Measurements from ENCODE around the gene CPED1.

CPED1 gene

GRCh38 chr7:121271098-121271497 is 282.6 kb downstream of the CPED1 start:
- DNase-seq (ENCODE audit: extremely low read depth, low read depth): no peak
- no peak for TF ChIP-seq CTCF (IDR thresholded peaks at IDR 0.05; ENCODE audit: low read depth, low read length)

- DNase-seq (ENCODE audit: extremely low read depth, low read depth): no peak
- TF ChIP-seq CTCF (IDR thresholded peaks at IDR 0.05; ENCODE audit: low read depth, low read length): no peak
These were observed 283.4 kb downstream of the CPED1 start for GRCh38 chr7:121271916-121272315.

GRCh38 chr7:121272676-121273075 is 284.2 kb downstream of the CPED1 start:
- TF ChIP-seq CTCF (IDR thresholded peaks at IDR 0.05; ENCODE audit: low read depth, low read length): no peak
- no peak for DNase-seq (ENCODE audit: extremely low read depth, low read depth)

GRCh38 chr7:121273467-121274167 is 285.1 kb downstream of the CPED1 start:
- no peak for DNase-seq (ENCODE audit: extremely low read depth, low read depth)
- TF ChIP-seq CTCF (IDR thresholded peaks at IDR 0.05; ENCODE audit: low read depth, low read length): no peak

GRCh38 chr7:121274467-121274866 is 286.0 kb downstream of the CPED1 start:
- TF ChIP-seq CTCF (IDR thresholded peaks at IDR 0.05; ENCODE audit: low read depth, low read length): no peak
- no peak for DNase-seq (ENCODE audit: extremely low read depth, low read depth)

GRCh38 chr7:121275204-121275603 is 286.7 kb downstream of the CPED1 start:
- DNase-seq (ENCODE audit: extremely low read depth, low read depth): no peak

GRCh38 chr7:121276313-121276712 is 287.8 kb downstream of the CPED1 start:
- DNase-seq (ENCODE audit: extremely low read depth, low read depth): no peak
- TF ChIP-seq CTCF (IDR thresholded peaks at IDR 0.05; ENCODE audit: low read depth, low read length): no peak

More at GRCh38 chr7:121275204-121275603, 286.7 kb downstream of the CPED1 start:
- no peak for TF ChIP-seq CTCF (IDR thresholded peaks at IDR 0.05; ENCODE audit: low read depth, low read length)

All from AG09319 (cell line).